Measurements from ENCODE around the gene TMEM39A.
A peak's percentile ranks its signal among the peaks of the same experiment; 100 is the strongest.

Gene TMEM39A

DNA sequence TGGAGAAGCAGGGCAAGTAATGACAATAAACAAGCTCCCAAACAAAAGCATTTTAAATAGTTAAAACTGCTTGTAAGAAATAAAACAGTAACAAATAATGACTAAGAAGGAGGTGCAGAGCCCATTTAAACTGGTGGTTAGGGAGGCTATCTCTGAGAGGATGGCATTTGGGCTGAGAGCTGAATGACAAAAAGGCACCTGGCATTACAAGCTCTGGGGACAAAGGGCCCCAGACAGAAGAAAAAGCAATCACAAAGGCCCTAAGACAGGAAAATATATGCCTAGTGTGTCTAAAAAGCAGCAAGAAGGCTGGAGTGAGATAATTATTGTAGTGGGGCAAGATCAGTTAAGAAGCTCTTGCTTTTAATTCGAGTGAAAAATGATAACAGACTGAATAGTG lies 9.6 kb downstream of the TMEM39A start:
- DNase-seq: no peak

DNA sequence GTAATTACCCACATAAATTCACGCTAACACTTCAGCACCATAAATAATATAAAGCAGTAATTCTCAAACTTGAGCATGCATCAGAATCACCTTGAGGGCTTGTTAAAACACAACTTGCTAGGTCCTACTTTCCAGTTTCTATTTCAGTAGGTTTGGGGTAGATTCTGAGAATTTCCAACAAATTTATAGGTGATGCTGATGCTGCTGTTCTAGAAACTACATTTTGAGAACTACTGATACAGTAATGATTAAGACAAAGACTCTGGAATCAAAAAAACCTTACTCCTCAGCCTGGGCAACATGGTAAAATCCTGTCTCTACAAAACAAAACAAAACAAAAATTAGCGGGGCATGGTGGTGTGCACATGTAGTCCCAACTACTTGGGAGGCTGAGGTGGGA lies 18.8 kb downstream of the TMEM39A start:
- no peak for DNase-seq

DNA sequence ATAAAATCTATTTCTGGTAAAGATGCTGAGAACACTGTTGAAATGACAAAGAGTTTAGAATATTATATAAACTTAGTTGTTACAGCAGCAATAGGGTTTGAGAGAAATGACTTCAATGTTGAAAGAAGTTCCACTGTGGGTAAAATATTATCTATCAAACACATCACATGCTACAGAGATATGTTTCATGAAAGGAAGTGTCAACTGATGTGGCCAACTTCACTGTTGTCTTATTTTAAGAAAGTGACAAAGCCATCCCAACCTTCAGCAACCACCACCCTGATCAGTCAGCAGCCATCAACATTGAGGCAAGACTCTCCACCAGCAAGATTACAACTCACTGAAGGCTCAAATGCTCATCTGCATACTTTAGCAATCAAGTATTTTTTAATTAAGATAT lies 20.2 kb downstream of the TMEM39A start:
- no peak for DNase-seq

DNA sequence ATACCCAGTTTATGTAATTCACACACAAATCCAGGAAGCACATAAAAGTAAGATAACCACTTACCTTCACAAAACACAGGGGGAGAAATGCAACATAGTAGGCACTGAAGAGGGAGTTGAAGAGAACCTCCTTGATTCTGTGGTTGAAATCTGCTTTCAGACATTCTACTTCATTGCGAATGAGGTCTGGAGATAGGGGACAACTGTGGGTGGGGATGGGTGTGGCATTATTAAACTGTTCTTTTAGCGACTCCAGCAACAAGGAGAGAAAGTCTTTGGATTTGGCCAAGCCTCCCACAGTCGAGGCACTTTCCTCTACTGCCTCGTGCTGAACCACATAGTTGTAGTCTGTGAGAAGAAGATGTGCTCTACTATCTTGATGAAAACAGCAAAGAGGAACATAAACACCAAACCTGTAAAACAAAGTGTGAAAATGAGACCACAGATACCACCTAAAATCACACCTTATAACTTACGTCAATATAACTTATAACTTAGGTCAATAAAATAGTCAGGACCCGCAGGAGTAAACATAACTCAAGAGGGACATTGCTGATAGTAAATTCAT lies 25.6 kb downstream of the TMEM39A start:
- peak; percentile 2 for DNase-seq

DNA sequence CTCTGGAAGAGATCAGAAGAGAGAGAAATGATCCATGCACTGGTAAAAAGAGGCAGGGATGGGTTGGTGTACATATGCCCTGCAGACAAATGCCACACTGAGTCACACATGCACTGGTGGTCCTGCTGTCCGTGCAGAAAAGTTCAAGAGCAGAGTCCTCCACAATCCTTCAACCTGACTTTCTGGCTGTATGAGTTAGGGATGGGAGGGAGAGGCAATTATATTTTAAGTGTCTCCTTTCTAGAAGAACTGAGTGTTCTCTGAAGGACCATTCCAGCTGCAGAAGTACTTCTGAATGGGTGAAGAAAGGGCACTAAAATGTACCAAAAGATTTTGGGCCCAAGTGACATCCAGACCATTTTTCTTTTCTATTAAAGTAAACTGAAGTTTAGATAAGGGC lies 26.4 kb downstream of the TMEM39A start:
- no peak for DNase-seq

DNA sequence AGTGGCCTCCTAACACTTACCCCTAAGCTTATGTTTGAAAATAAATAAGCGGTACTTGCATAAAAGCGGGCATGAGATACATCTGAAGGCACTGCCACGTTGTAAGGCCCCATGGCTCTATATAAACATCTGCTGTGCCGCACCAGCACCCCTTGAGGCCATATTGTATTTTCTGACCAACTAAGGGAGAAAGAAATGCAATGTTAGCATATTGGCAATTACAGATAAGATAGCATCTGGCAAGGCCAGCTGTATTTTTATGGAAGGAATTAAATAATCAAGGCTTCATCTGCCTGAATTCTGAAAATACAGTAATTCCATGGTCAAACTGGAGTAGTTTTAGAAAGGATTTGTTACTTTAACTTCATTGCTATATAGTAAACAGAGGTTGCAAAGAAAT lies 28.7 kb downstream of the TMEM39A start:
- DNase-seq: no peak

DNA sequence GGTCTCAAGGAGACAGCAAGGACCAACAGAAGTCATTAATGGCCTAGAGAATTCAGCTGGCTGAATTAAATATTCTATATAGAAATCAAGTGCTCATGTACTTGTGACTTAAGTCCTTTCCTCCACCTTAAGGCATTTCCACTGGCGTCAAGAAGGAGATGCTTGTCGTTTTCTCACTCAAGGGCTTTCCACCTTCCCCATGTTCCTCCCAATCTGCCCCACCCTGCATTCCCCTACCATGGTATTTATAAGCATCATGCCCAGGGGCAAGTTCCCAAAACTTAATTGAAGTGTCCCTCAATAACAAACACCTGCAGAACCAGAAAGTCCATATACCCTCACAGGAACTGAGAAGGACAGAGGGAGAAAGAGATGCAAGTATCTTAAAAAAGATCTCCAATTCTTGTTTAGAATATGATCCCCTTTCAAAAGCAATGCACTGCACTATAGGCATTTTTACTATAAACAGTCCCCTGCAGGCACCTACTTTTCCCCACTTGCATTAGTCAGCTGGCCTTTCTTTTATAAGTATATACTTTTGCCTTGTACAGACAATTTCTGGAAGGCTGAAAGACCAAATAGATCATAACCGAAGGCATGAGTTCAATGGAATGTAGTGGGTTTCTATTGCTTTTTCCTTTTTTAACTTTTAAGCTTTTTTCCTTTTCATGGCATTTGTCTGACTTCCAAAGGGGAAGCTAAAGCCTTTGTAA lies 29.6 kb downstream of the TMEM39A start:
- no peak for DNase-seq

DNA sequence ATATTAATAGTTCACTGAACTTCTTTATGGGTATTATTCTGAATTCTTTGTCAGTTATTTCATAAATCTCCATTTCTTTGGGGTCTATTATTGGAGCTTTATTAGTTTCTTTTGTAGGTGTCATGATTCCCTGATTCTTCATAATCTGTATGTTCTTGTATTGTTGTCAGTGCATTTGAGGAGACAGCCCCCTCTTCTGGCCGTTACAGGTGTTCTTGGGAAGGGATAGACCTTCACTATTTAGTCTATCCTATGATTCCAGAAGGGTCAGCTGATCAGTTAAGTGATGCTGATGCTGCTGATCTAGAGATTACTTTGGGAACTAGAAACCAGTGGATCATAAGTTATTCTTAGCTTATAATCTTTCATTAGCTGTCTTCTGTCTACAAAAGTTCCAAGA lies 34.9 kb downstream of the TMEM39A start:
- no peak for DNase-seq

DNA sequence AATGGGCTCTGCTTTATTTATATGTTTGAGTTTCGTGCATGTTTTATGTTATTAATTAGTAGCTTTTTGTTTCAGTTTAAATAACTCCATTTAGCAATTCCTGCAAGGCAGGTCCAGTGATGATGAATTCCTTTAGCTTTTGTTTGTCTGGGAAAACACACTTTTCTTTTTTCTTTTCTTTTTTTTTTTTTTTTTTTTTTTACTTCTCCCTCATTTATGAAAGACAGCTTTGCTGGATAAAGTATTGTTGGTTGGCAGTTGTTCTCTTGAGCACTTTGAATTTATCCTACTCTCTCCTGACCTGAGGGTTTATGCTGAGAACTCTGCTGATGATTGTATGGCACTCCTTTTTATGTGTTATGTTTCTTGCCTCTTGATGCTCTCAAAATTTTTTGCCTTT lies 35.7 kb downstream of the TMEM39A start:
- DNase-seq: no peak

DNA sequence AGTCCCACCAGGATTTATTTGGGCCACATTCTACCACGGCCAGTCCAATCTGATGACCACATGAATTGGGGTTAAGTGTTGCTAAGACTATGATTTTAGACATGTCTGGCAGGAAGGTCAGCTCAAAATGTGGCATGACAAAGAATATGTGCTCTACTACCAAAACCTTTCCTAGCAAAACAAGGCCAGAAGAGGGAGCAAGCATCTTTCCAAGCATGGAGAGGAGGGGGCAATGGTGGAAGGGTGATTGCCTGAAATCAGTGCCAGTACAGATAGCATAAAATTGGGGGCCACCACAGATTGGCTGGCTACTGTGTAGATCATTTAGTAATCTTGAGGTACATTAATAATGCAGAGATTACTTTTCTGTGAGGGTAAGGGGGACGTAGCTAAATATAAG lies 43.2 kb downstream of the TMEM39A start:
- DNase-seq: no peak

DNA sequence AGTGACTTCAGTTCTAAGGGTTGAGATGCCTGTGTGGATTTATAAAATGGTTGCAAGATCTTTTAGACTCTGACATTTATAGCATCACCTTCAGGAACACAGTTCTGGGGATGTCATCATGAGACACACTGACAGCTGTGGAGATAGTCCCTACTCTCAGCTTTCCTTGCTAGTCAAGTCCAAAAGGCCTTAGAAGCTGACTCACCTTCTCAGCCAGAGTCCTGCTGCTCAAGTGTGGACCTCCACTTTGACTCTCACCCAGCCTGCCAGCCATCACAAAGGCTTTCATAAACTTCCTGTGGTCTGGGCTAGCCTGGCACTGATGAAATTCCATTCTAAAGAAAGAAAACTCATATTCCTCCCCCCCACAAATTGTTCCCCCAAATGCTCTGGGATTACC lies 44.8 kb downstream of the TMEM39A start:
- DNase-seq: no peak

DNA sequence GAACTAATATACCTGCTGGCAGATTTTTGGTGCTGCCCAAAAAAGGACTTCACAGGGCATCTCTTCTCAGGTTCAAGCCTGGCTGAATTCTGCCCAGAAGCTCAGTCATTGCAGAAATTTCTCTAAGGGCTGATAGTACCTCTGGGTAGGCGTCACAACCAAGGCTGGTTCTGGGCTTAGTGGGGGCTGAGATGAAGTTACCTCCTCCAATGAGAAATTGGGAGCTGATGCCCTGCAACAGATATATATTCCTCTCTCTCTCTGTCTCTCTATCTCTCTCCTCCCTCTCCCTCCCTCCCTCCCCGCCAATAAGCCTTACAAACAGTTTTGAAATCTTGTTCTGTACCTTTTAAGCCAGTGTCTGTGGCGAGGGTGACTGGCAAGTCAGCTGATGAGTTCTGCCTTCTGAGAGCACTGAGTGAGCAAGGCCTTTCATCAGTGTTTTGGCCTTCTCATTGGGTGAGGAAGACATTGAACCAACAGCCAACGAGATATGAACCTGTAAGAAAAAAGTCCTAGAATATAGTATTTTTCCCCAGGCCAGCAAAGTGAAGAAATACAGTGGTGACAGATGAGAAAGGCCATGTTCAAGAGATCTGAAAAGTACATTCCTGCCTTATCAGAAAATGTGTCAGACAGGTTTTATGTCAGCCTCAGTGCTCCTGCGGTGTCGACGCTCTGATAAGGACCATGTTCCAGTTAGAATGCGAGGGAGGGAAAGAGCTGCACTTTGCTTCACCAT lies 45.5 kb downstream of the TMEM39A start:
- DNase-seq: no peak

DNA sequence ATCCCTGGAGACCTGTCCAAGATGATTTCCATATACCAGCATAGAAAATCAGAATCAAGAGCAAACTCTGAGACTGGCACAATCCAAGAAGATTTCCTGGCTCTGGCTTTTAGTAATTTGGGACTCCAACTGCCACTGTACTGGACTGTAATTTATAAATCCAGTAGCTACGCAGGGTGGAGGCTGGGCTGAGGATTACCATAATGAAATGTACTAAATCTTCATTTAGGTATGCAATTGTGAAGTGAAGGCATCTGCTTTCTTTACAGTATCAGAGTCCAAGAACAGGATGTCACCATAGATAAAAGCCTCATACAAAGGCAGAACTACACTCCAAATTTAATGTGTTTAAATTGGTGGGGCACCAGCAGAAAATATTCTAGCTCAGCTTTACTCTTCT lies 46.5 kb downstream of the TMEM39A start:
- DNase-seq: no peak

DNA sequence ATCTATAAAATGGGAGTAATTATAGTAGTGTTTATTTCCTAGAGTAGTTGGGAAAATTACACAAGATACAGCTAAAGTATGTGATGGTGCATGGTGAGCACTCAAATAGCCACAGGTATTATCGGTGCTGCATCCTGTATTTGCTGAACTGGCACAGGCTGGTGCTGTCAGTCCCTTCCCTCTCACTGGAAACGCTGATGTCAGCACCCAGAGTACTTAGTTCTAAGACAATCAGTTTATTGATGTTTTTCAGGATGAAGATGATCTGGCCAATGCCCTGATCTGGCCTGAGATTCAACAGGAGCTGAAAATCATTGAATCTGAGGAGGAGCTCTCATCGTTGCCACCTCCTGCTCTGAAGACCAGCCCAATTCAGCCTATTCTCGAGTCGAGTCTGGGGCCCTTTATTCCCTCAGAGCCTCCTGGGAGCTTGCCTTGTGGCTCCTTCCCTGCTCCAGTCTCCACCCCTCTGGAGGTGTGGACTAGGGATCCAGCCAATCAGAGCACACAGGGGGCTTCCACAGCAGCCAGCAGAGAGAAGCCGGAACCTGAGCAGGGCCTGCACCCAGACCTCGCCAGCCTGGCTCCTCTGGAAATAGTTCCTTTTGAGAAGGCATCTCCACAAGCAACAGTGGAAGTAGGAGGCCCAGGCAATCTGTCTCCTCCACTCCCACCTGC lies 49.7 kb downstream of the TMEM39A start:
- no peak for DNase-seq

DNA sequence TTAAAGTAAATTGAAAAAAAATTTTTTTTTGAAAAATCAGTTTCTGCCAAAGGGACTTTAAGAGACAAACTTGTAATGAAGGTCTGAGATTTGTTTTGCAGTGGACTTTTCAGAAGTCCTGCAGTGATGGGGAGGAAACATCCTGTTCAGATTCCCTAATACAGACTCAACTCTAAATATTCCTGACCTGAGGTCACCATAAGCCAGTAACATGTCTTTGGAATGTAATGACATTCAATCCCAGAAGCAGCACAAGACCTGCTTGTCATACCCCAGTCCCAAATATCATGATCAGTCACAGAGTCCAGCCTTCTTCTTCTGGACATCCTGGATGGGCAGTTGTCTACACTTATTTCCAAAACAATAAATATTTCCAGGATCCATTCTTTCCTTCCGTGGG lies 53.6 kb downstream of the TMEM39A start:
- DNase-seq: no peak

DNA sequence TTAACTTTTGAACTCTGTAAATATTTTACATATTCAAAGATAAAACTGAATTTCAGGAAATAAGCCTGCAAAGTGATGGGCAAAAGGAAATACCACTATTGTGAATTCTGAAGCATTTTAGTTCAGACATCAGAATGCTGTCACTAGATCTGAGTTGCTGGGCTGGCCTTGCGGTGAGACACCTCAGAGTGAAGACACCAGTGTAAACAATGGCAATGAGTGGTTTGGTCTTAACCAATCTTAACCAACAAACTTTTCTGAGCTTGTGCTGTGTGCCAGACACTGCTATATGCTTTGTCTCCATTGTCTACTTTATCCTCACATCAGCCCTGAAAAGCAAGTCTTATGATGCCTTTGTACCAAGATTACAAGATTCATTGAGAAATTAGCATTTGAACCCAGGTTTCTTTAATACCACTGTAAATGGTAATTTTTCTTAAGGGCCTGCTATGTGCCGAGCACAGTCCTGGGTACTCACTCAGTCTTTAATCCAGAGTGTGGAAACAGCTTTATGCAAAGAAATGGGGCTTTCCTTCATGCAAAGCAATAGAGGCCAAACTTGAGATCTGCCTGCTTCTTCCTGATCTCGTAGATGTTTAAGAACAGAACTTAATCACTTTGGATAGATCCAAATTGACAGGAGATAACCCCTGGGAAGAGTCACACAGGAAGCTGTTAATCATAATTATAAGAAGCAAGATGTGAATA lies 55.0 kb downstream of the TMEM39A start:
- DNase-seq: no peak

DNA sequence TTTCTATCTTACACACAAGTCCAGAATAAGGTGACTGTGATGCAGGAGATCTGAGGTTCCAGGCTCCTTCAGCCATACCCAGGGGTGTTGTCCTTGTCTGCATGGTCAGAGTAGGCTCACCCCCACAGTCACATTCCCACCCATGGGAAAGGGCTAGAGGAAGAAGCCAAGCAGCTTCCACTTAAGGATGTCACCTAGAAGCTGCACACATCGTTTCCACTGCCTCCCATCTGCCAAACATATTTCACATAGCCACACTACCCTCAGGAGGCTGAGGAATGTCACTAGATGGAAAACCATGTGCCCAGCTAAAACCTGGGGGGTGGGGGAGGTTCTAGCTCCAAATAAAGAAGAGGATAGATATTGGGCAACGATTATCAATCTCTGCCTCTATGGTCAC lies 58.1 kb downstream of the TMEM39A start:
- no peak for DNase-seq

DNA sequence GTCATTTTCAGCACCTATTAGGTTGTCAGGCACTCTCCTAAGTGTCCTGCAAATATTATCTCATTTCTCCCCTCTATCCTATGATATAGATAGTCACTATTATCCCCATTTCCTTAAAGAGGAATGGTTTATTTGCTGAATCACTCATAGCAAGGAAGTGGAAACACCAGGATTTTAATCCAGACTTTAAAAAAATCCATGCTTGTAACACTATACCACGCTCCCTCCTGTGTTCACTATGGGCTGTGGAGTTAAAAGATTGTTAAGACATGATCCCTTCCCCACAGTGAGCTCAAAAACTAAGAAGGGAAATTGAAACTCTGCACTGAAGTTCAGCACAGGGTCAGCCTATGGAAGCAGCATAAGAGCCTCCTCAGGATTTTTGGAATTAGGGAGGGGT lies 60.2 kb downstream of the TMEM39A start:
- no peak for DNase-seq

DNA sequence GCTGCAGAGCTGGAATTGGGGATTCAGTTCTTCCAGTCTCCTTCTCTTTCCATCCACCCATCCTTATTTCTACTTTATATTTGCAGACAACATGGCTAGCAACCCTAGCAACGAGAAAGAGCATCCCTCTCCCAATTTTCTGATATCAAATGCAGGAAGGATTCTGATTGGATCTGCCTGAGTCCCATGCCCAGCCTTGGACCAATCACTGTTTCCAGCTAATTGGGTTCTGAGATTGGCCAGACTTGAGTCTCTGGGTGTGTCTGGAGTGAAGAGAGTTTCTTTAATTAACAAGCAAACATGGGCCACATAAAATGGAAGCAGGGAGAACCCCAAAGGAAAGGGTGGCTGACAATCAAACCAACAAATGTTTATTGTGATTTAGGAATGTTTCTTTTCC lies 60.6 kb downstream of the TMEM39A start:
- DNase-seq: no peak

DNA sequence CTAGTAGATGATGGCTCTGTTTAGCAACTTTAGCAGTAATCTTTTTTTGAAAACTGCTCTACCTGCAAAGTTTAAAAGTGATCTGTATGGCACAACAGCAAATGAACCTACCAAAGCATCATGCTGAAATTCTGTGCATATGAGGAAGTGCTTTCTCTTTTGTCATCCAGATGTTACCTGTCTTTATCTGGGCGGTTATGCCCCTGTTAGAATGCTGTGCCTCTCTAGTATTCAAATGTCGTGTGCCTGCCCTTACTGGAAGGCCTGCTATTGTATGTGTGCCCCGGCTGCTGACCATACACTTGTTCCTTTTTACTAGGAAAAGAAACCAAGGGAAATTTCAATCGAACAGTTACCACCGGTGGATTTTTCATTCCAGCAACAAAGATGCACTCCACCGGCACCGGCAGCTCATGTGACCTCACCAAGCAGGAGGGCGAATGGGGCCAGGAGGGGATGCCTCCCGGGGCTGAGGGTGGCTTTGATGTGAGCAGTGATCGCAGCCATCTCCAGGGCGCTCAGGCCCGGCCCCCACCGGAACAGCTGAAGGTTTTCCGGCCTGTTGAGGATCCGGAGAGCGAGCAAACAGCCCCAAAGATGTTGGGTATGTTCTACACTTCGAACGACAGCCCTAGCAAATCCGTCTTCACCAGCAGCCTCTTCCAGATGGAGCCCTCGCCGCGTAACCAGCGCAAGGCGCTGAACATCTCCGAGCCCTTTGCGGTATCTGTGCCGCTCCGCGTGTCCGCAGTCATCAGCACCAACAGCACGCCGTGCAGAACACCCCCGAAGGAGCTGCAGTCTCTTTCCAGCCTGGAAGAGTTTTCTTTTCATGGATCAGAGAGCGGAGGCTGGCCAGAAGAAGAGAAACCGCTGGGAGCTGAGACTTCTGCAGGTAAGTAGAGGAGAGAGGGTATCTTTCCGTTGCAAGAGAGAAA lies 61.6 kb downstream of the TMEM39A start:
- no peak for DNase-seq

DNA sequence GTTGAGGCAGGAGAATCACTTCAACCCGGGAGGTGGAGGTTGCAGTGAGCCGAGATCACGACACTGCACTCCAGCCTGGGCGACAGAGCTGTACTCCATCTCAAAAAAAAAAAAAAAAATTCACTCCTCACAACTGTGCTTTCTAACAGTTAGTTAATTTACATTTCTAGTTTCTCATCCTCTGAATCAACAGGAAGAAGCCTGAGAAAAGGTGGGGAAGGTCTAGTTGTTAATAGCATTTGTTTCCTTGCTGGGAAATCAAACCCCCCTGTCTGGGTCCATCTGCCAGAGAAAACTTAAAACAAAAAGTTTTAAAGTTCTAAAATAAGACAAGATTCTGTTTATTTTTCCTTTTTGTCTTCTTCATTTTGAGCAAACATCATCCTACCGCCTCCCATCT lies 62.3 kb downstream of the TMEM39A start:
- DNase-seq: no peak

DNA sequence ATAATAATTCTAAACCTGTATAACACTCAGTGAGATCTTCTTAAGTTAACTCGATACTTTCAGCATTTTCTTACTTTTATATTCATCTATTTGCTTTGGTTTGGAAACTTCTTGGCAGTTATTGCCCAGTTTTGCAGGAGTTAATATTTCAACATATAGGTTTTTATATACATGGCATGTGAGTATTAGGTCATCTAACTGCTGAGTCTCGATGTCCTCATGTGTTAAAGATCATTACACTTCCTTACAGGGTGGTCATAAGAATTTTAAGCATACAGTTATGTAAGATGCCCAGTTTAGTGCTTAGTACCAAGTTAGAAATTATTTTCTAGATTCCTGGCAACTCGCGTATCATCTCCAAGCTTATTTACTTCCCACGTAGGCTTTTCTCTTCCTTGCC lies 62.9 kb downstream of the TMEM39A start:
- no peak for DNase-seq
